ENCODE results near the gene C1QTNF5. TPM values are rescaled to one million over a fixed set of nuclear protein-coding genes. Genes with fewer than 3 reads are reported as not detected.

The C1QTNF5 gene
- total RNA-seq, 1 donor from 2014 or later = 24.1 TPM

- Mint-ChIP-seq H3K27ac (no peak overlapping the region), H3K27me3 (ENCODE audit: low read depth) (peaks cover 64% of the 10 kb centered on the region), H3K4me1 (peaks cover 12% of the 10 kb centered on the region), H3K36me3 (no peaks in the 10 kb centered on the region), H3K4me3 (no peak overlapping the region), H3K9me3 (no peaks in the 10 kb centered on the region)
- TF ChIP-seq CTCF (IDR thresholded peaks at IDR 0.05; ENCODE audit: unreplicated experiment) = no peak
- DNase-seq (ENCODE audit: low spot score in 2 of 2, unreplicated experiment in 2 of 2) = no peak
Measured at GRCh38 chr11:119343726-119344125, 3.0 kb upstream of the C1QTNF5 start.

- peaks cover 24% of the 10 kb centered on the region for H3K4me1 Mint-ChIP-seq
- H3K4me3 Mint-ChIP-seq = no peak overlapping the region
- H3K27me3 Mint-ChIP-seq (ENCODE audit: low read depth) = peaks cover 63% of the 10 kb centered on the region
- H3K9me3 Mint-ChIP-seq = no peaks in the 10 kb centered on the region
- DNase-seq (ENCODE audit: low spot score in 2 of 2, unreplicated experiment in 2 of 2) = no peak
- H3K27ac Mint-ChIP-seq = no peak overlapping the region
- TF ChIP-seq CTCF (IDR thresholded peaks at IDR 0.05; ENCODE audit: unreplicated experiment) = no peak
- no peaks in the 10 kb centered on the region for H3K36me3 Mint-ChIP-seq
Measured at GRCh38 chr11:119342362-119343130, 1.9 kb upstream of the C1QTNF5 start.

DNA sequence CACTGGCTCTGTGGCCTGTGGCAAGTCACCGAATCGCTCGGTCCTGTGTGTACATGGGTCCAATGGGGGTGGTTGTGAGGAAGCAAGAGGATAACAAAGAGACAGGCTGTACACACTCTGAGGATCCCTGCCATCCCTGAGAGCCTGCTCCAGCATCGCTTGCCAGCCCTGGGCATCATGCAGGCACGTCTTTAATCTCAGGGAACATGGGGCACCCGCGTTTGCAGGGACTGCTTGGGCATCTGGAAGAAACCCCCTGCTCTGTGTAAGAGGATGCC lies 1.3 kb upstream of the C1QTNF5 start:
- no peaks in the 10 kb centered on the region for H3K9me3 Mint-ChIP-seq
- H3K4me1 Mint-ChIP-seq = peaks cover 30% of the 10 kb centered on the region
- no peaks in the 10 kb centered on the region for H3K36me3 Mint-ChIP-seq
- H3K27ac Mint-ChIP-seq = no peak overlapping the region
- TF ChIP-seq CTCF (IDR thresholded peaks at IDR 0.05; ENCODE audit: unreplicated experiment) = no peak
- H3K27me3 Mint-ChIP-seq (ENCODE audit: low read depth) = peaks cover 57% of the 10 kb centered on the region
- DNase-seq (ENCODE audit: low spot score in 2 of 2, unreplicated experiment in 2 of 2) = no peak
- H3K4me3 Mint-ChIP-seq = no peak overlapping the region

DNA sequence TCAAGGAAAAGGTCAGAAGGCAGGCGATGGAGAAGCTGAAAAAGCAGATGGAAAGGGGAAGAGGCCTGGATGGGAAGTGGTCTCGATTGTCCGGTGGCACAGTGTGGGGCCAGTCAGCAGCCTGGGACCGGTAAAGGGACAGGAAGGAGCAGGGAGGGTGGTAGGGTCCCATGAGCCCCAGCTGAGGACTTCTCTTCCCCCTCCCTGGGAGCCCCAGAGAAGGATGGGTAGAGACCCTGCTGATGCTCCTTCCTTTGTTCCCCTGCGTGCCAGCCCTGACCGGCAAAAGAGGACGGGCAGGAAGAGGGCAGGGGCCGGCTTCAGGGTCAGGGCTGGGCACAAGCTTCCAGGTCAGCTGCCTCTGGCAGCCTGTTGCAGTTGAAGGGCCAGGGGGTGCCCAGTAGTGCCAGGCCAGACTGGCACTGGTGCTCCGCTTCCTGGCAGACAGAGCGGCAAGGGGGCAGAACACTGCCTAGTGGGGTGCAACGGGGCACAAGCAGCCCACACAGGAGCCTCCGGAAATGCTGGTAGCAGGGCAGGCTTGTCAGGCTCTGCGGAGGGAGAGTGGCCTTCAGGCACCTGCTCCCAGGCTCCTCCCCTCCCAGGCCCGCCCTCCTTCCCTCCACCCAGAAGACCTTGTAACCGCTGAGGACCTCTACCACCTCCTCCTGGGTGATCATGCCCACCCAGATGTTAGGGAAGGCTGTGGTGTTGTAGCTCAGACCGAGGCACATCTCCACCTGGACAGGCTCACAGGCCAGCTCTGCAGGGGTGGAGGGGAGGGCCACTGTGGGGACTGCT lies 739 bp upstream of the C1QTNF5 start:
- Mint-ChIP-seq H3K36me3 (peaks cover 3% of the 10 kb centered on the region), H3K9me3 (no peaks in the 10 kb centered on the region), H3K4me1 (peaks cover 36% of the 10 kb centered on the region), H3K27me3 (ENCODE audit: low read depth) (peaks cover 52% of the 10 kb centered on the region), H3K27ac (peak overlapping the region; percentile 23), H3K4me3 (peak overlapping the region; percentile 53)
- no peak for DNase-seq (ENCODE audit: low spot score in 2 of 2, unreplicated experiment in 2 of 2)
- no peak for TF ChIP-seq CTCF (IDR thresholded peaks at IDR 0.05; ENCODE audit: unreplicated experiment)

DNA sequence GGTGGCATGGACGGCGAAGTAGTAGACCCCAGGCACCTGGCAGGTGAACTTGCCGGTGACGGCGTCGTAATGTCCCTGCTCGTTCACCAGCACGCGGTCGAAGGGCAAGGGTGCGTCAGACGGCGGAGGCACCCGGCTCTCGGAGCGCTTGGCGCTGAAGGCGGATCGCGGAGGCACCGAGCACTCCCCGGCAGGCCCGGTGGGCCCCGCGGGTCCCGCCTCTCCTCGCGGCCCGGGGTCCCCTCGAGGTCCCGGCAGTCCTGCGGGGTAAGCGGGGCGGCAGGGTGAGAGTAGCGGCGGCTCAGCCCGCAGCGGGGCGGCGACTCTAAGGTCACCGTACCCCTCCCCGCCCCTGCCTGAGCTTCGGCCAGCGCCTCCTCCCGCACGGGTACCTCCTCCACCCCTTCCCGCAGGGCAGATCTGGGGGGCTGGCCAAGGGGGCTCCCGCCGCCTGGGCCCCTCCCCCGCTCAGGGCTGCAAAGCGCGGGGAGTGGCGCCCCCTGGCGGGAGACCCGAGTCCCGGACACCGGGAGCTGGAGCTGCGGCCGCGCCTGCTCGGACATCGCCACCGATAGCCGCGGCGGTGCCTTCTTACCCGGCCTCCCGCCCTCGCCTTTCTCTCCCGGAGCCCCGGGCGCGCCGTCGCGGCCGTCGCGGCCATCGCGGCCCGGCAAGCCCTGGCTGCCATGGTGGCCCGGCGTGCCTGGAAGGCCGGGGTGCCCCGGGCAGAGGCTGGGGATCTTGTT lies 921 bp downstream of the C1QTNF5 start:
- Mint-ChIP-seq H3K9me3 (no peaks in the 10 kb centered on the region), H3K27ac (no peak overlapping the region), H3K36me3 (peaks cover 5% of the 10 kb centered on the region), H3K4me1 (peaks cover 47% of the 10 kb centered on the region), H3K4me3 (peak overlapping the region; percentile 67), H3K27me3 (ENCODE audit: low read depth) (peaks cover 44% of the 10 kb centered on the region)
- peak; percentile 96 for TF ChIP-seq CTCF (IDR thresholded peaks at IDR 0.05; ENCODE audit: unreplicated experiment)
- DNase-seq (ENCODE audit: low spot score in 2 of 2, unreplicated experiment in 2 of 2) = peak in 1 of 2 experiments; percentile 76

Measured in mesothelial cell of epicardium (in vitro differentiated cells).